HCEC 1CT (cell line): Measurements from ENCODE around the gene SYT1.

ENCODE experiments used
- DNase-seq: peaks from one replicate; pipeline ENCODE4 v3.0.0-alpha.2; 2017

SYT1 gene

DNA sequence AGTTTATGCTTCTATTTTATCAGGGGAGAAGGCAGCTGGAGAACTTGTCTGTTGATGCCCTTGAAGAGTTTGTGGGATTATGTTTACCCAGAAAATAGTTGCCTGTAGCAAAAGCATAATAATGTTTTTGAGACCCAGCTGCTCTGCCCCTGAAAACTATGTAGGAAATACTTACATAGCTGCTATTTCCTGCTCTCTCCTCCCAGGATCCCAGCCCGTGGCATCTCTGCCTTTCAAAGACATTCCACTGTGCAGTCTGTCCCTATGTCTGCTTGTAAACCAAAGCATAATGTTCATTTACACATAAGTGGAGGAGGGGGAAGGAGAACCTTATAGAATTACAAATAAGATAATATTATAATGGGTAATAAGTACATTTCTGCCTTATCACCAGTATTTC, 198.7 kb downstream of the SYT1 start:
- no peak for DNase-seq

DNA sequence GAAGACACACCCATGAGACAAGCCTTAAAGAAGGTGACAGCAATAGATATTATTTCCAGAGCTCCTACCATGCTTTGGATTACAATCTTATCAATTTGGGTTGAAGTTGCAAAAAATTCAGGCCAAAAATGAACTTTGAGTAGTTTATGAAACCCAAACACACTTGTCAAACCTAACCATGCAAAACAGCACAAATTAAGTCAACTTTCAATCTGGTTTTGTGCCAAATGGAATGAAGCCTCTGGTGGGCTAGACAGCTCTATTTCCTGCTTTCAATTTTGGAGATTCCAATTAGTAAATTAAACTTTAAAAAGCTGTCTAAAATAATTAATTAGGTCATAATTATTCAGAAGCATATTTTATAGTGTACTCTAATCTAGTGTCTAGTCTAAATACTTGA, 203.4 kb downstream of the SYT1 start:
- no peak for DNase-seq

DNA sequence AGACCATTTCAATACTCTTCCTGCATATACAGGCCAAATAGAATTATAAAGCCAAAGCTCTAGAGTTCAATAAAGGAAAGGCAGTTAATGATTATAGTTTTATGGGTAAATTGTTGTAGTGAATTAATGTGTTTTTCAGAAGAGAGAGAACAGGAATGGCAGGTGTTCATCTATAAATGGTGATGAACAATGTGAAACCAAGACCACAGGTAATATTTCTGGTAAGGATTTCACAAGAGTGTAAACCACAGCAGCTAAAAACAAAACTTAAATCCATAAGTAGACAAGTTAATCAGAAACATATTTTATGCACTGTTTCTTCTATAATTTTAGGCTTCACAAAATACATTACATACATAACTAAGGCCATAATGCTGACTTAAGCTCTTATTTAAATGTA, 204.4 kb downstream of the SYT1 start:
- no peak for DNase-seq

DNA sequence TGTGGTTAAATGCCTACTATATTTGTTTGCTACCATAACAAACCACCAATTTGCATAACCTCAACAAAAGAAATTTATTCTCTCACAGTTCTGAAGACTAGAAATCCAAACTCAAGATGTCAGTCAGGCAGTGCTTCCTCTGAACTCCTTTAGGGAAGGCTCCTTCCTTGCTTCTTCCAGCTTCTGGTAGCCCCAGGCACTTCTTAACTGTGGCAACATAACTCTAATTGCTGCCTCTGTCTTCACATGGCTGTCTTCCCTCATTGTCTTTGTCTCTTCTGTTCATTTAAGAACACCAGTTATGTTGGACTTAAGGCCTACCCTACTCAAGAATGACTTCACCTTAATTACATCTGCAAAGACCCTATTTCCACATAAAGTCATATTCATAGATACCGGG, 206.9 kb downstream of the SYT1 start:
- no peak for DNase-seq

DNA sequence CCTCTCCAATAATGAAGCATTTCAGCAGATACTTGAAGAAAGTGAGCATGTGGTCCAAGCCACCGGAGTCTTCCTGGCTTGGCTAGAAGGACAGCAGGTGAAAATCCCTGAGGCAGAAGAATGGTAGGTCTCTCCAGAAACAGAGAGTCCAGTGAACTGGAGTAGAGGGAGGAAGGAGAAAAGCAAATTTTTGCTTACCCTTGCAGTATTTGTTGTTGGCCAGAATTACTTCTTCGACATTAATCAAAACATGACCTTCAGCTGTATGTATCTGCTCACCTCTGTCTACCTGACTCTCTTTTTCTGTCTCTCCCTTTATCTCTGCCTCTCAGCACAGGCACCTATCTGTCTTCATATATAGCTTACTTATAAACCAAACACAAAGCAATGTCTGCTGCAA, 208.9 kb downstream of the SYT1 start:
- DNase-seq = no peak

DNA sequence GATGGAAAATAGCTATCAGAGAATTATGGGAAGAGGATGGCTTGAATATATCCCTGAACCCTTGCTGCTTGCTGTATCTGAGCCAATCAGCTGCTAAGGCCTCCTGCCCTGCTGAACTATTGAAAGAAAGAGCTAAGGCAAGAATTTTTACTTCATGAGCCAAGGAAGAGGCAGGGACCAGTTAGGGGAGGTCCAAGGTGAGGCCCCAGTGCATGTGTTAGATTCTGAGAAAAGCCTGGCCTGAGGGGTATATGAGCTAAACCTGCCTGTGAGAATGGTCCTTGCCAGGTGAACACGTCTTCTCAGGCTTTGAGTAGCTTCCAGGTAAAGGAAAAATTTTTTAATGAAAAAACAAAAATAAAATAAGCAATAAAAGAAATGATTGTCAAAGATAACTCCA, 218.0 kb downstream of the SYT1 start:
- no peak for DNase-seq

DNA sequence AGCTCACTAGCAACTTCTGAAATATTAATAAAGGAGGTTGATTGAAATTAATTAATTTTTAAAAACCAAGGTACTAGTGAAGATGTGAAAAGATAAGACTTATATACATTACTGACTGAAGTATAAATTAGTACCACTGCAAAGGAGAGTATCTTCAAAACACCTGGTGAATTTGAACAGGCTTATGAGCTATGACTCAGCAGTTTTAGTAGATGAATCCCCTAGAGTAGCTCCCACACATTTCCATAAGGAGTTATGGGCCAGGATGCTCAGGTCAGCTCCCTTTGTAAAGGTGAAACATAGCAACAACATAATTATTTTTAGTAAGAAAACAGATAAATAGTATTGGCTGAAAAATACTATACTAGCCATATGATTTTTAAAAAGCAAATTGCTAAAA, 218.6 kb downstream of the SYT1 start:
- no peak for DNase-seq

DNA sequence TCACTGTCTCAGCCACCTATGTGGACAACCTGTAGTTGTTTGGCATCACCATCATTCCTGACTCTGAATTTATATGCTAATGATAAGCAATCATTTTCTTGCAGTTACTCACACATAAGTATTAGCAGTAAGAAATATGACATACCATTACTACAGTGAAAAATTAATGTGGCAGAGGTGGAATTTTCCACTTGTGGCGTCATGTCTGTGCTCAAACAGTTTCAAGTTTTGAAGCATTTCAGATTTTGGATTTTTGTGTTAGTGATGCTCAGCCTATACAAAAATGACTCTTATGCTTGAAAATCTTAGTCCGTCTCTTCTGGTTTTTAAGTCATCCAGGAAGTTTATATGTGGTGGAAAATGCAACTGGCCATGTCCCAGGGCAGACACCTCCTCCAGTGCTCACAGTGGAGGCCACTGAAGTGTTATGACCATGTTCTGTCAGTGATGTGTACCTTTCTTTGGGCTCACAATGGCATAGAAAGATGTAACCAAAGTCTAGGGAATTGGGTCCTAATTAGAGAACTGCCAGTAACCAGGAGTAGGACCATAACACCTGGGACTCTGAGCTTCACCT, 220.6 kb downstream of the SYT1 start:
- DNase-seq = no peak

DNA sequence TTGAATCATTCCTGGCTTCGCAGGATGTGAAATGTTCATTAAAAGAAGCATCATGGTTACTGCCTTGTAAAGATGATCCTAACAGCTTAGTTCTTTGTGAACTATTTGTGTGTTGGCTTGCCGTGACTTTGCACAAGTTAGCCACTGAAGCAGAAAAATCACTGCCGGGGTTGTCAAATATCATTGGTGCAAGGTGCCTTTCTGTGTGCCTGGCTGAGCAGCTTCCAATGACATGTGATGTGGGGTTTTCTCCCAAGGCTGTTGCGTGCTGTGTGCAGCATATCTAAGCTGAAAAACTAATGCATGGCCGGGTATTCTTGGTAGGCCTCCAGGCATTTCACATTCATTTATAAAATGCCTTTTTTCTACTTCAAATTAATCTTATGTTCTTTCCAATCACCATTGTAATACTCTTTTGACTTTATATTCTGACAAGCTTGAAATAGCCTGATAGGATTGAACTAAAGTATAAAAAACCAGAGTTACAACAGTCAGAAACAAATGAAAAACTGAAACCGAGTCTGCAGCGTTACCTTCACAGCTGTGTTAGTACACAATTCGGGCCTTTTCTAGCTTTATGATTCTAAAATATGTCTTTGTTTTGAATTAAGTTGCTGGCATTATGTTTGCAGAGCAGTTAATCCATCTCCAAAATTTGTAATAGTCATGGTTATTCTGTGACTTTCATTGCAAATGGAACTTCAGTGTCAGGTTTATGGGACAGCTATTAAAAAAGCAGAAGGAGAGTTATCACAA, 222.1 kb downstream of the SYT1 start:
- DNase-seq = no peak

DNA sequence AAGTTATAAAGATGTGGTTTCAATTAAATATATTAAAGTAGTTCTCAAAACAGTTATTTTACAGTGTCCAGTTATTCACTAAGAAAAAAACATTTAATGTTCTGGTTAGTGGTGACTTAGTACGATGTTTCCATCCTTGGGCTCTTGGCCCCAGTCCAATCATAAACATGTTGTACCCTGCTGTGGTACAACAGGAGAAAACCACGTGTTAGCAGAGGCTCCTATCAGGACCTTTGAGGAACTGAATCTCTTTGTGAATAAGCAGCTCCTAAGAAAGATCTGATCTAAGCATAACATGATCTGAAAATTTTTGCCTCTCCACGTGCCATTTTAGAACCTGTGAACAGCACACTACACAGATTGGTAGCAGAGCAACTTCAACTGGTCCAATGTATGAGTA, 234.0 kb downstream of the SYT1 start:
- no peak for DNase-seq

DNA sequence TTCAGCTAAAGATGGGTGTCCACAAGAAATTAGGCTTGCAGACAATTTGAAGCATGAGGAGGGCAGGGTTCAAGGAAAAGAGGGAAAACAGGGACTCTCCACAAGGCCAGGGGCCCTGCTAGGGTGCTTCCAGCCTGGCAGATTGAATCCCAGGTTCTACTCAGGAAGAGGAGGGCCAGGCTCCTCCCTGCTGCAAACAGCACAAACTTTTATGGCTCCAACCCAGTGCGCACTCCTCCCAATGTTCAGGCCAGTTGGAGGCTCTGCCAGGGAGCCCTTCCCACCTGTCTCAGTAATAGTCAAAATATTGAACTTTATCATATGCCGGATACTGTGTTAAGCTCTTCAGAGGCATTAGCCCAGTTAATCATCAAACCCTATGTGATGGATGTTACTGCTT, 244.4 kb downstream of the SYT1 start:
- no peak for DNase-seq

DNA sequence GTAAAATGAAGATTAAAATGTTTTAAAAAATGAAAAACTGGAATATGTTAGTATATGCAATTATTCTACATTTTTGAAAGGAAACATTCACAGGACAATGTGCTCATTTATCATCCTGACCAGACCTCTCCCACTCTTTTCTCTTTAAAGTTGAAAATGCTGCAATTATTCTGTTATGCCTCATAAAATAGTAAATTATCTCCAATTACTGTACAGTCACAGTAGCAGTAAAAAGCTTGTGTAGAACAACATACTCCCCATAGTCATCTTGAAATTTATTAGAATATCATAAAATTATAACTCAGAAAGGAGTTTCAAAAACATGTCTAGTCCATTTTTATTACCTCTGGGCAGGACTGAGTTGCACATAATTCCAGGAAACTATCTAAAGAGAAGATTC, 250.3 kb downstream of the SYT1 start:
- no peak for DNase-seq

DNA sequence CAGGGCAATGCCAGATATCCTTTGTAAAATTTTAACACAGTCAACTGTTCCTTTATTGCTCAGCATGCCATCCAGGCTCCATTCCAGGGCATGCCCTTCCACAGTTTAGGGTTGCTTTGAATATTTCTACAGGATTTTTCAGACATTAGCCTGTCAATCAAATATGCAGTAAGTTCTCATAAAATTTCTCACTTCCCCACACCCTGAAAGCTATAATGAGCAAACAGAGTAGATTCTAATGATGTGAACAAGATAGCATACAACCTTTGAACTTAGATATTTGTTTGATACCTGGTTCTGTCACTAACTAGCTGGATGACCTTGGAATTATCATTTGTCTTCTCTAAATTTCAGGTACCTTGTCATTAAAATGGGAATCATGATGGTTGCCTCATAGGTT, 251.2 kb downstream of the SYT1 start:
- no peak for DNase-seq

DNA sequence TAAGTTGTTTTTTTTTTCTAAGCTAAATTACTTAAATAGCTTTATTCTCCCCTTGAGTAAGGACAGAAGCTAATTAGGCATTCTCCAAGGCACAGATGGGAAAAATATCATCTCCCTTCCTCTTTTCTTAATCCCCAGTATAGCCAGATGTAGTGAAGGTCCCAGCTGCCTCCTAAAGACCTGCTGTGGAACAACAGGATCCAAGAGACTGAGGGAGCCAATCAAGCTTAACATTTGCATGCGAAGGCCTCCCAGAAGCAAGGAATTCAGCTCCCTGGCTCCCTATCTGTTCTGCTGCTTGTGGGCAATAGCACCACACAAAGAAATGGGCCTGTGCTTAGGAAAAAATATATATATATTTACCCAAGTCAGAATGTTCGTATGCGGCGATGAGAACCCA, 255.2 kb downstream of the SYT1 start:
- no peak for DNase-seq

DNA sequence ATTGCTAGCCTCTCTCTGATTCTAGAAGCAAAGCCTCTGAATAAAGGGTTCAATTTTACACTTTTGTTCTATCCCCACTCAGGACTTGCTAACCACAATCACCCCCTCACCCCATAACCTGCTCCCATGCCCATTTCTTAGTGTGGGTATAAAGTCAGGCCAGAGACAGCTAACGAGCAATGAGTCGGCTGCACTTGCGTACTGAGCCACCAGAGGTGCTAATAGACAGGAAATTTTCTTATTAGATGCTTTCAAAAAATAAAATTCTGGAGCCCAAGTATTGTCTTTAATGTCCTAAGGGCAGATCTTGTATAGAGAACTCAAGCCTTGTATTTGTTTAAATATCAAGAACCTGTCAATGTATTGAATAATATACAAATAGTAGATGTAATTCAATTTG, 256.9 kb downstream of the SYT1 start:
- DNase-seq = peak; percentile 15

DNA sequence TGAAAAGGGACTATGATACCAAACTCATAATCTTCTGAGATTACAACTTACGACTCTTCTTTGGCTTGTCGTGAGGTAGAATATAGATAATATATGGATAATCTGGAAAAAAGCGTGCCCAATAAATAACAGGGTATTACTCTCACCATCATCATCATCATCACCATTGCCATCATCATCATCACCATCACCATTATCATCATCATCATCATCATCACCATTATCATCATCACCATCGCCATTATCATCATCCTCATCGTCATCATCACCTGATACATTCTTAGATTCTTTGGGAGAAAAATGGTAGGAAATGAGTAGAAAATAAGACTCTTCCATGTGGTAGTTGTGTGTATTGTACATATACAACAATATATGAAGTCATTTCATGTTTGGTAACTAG, 259.8 kb downstream of the SYT1 start:
- DNase-seq = no peak

DNA sequence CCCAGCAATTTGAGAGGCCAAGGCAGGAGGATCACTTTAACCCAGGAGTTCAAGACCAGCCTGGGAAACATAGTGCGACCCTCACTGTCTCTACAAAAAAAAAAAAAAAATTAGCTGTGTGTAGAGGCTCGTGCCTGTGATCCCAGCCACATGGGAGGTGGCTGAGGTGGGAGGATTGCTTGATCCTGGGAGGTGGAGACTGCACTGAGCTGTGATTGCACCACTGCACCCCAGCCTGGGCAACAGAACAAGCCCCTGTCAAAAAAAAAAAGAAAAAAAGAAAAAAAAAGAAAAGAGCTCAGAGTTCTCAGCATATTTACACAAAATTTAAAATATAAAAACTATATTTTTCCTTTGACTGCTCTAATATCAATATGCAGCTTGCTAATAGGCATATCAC, 260.8 kb downstream of the SYT1 start:
- DNase-seq = no peak

DNA sequence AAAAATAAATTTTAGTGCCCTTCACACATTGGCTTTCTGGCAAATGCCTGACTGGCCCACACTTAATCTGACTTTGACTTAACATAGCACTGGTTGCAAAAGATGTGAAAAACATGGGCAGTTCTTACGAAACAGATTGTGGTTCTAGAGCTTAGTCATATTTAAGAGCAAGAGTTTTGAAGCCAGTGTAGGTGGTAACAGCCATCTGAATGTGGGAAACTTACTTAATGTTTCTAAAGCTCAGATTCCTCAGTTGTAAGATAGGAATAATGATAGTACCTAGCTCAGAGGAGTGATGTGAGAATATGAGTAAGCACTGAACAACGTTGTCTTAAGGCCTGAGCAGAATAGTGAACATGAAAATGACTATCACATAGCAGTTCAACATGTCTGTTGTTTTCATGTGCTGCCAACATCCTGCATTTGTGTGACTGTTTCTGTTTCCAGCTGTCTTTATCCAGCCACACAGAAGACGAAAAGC, 262.7 kb downstream of the SYT1 start:
- peak; percentile 96 for DNase-seq

DNA sequence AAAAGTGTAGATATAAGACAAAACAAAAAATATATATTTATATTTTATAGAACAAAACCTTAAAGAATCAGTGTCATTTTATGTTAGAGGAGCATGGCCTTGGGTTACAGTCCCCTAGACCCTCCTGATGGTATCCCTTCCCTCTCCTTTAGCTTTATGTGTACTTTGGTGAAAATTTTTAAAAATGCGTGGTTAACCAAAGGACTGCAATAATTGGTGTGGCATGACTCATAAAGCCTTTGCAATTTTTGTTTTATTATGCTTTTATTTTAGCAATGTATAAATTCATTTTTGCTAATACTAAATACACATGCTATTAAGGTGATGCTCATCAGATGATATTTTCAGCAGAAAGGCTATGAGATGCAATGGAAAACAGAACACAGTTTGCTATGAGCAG, 264.4 kb downstream of the SYT1 start:
- DNase-seq = peak; percentile 34

DNA sequence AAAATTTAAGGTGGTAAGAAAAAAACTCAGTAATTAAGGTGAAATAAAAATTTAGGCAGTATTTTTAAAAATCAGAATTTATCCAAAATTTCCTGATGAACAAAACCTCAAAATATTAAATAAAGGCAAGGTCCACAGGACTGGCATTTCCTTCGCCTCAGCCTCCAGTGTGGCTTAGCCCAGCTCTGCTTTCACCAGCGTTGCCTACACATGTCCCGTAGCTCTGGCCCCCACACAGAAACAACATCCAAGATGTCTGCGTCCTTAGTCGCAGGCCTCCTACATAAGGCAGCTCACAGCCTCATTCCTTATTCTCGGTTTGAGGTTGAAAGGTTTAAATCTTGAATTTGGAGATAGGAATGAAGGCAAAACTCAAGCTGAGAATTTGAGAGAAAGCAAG, 274.3 kb downstream of the SYT1 start:
- no peak for DNase-seq

DNA sequence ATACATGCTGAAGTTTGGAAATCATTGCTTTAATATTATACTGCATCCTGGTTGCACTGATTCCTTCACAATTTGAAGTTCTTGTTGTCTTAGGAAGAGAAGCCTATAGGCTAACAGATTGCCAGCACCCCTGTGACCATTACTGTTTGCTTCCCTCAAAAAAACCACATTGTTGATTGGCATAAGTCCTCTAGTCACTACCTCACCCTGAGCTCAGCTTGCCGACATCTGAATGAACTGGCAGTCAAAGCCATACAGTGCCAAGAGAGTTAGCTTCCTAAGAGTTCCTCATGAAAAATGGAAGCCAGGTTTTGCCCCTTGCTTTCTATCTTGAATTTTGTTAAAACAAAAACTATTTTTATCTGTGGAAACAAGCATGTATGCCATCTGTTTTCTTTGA, 276.1 kb downstream of the SYT1 start:
- no peak for DNase-seq

DNA sequence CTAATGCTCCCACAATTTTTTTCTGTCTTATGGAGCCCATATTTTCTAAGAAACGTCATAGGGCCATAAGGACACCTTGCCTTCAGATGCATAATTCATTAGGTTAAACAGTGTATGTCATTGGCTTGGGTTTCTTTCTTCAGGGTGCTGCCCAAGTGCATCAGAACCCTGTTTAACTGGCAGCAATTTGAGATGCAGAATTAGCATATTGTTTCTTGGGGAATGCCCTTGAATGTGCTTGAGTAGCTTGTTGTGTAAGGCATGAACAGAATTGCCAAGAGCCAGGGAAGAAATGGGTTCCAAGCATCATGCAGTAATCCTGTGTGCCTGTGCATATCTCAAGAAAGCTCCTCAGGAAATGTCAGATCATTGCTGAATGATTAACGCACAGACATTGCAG, 277.2 kb downstream of the SYT1 start:
- no peak for DNase-seq

DNA sequence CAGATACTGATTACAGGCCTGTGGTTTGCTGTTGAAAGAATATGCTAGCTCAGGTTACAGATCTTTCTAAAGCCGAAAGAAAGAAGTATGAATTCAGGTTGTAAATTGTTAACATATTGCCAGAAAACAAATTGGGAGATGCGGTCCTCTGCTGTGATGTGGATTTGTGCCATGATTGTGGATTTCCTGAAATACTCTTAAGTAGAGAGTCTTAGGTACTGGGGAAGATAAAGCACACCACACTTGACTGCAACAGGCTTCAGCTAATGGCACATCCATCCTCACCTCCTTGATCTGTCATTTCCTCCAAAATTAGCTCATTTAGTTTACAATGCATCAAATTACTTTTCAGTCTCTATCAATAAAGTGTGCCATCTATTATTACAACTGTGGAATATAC, 279.2 kb downstream of the SYT1 start:
- no peak for DNase-seq

DNA sequence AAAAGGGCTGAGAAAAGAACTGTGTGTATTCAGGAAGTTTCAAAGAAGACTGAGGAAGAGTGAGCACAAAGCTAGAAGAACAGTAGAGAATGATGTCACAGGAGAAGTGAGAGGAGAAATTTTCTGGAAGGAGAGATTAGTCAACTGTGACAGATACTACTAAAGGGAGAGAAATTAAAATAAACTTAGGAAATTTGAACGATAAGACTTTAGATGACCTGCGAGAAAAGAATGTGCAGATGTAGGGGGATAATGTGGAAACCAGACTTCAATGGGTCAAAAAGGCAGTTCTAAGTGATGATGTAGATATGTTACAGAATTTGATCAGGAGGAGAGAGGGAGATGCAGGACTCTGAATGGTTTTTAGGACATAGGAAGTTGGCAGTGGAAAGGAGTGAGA, 287.4 kb downstream of the SYT1 start:
- DNase-seq = no peak

DNA sequence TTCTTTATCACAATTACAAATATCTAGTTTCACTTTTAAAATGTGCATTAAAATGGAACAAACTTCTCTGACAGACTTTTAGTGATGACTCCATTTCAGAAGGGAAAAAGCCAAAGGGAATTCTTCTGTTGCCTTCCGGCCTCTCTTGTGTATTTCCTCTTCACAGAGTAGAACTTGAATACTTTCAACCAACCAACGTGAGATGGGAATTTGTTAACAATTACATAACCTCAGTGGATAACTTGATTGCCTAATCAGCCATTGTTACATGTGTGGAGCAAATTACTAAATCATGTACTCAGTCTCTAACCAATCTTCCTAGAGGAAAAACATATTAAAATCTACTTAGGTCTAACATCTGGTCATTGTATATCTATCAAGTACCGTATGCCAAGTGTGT, 291.1 kb downstream of the SYT1 start:
- DNase-seq = peak; percentile 13
